Measurements from ENCODE around the gene H2BW2. TPM values are rescaled to one million over a fixed set of nuclear protein-coding genes. Genes with fewer than 3 reads are reported as not detected.

H2BW2 gene
- total RNA-seq, 4 donors from 2014 or later = not detected

DNA sequence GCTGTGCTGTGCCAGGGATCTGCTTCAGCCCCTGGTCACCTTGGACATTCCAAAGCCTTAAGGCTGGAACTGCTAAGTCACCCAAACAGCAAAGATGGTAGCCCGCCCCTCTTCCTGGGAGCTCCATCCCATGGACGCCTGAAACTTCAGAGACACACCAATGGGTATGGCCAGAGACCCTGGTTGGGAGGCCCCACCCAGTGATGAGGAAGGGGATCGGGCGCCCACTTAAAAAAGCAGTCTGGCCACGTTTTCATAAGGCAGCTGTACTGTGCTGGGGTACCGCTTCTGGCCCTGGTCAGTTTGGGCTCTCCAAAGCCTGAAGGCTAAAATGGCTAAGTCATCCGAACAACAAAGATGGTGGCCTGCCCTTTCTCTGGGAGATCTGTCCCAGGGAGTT is 45.7 kb downstream of the H2BW2 start:
- H3K36me3 ChIP-seq = no peaks in the 10 kb centered on the region
- no peaks in the 10 kb centered on the region for H3K9me3 ChIP-seq
- H3K27ac ChIP-seq (replicated peaks in 1 of 4) = no peak overlapping the region
- H3K27me3 ChIP-seq = no peaks in the 10 kb centered on the region
- intact Hi-C loops (cut with DNase I) = no loop called here
- no peaks in the 10 kb centered on the region for H3K4me1 ChIP-seq
- H3K4me3 ChIP-seq = no peak overlapping the region
- DNase-seq (ENCODE audit: extremely low spot score) = no peak
- 92% methylated on average over 6 of the region's 7 CpGs for WGBS
- TF ChIP-seq POLR2A (IDR thresholded peaks at IDR 0.05; ENCODE audit: low read depth) = no peak
- TF ChIP-seq CTCF (IDR thresholded peaks at IDR 0.05) = no peak
- no peak for TF ChIP-seq EP300 (IDR thresholded peaks at IDR 0.05)

DNA sequence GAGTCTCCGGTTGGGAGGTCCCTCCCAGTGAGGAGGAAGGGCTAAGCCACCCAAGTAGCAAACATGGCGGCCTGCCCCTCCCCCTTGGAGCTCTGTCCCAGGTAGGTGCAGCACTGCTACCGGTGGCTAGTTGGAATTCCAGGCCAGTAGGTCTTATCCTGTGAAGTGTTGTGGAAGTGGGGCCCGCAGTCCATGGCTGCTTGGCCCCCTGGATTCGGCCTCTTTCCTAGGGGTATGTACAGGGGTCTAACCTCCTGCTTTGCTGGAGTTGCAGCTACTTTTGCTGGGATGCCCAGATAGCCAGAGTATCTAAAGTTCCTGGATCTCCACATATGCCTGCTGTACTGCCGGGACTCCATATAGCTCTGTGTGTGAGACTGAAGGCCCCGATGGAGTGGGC is 46.2 kb downstream of the H2BW2 start:
- no peak overlapping the region for H3K27ac ChIP-seq (replicated peaks in 1 of 4)
- no peaks in the 10 kb centered on the region for H3K27me3 ChIP-seq
- no peak for TF ChIP-seq POLR2A (IDR thresholded peaks at IDR 0.05; ENCODE audit: low read depth)
- no peak for TF ChIP-seq CTCF (IDR thresholded peaks at IDR 0.05)
- no peak for TF ChIP-seq POLR2AphosphoS5 (IDR thresholded peaks at IDR 0.05)
- TF ChIP-seq EP300 (IDR thresholded peaks at IDR 0.05) = no peak
- no peaks in the 10 kb centered on the region for H3K4me1 ChIP-seq
- intact Hi-C loops (cut with DNase I) = no loop called here
- 84% methylated on average over 6 of the region's 7 CpGs for WGBS
- H3K4me3 ChIP-seq = no peak overlapping the region
- no peaks in the 10 kb centered on the region for H3K36me3 ChIP-seq
- H3K9me3 ChIP-seq = no peaks in the 10 kb centered on the region
- DNase-seq (ENCODE audit: extremely low spot score) = no peak

Other genes with a start within 250 kb of the H2BW2 start
- gene RAB9B, start 207.7 kb upstream of the H2BW2 start, total RNA-seq = 10 to 100 TPM in 3 of 4 donors, 1 to 10 TPM in 1; 8.9 to 13.6 (median 11.1) TPM
- gene TMSB15B, start 77.3 kb upstream of the H2BW2 start, total RNA-seq = 10 to 100 TPM in 1 of 4 donors, 1 to 10 TPM in 3; 3.6 to 10.8 (median 5.1) TPM
- gene H2BW1, start 26.2 kb upstream of the H2BW2 start, total RNA-seq = not detected
- 1 to 10 TPM in 2 of 4 donors, under 1 TPM in 2; 0.83 to 2.1 (median 1.1) TPM for gene TMSB15C, start 36.3 kb downstream of the H2BW2 start, total RNA-seq
- 10 to 100 TPM in 1 of 4 donors, 1 to 10 TPM in 3; 1.5 to 12.3 (median 3.7) TPM for gene ZCCHC18, start 72.6 kb downstream of the H2BW2 start, total RNA-seq
- gene SLC25A53, start 117.1 kb downstream of the H2BW2 start, total RNA-seq = 10 to 100 TPM; 23.9 to 28.8 (median 24.8) TPM
- 10 to 100 TPM; 19.9 to 25.6 (median 21.0) TPM for gene FAM199X, start 126.5 kb downstream of the H2BW2 start, total RNA-seq
- not detected for gene ESX1, start 215.0 kb downstream of the H2BW2 start, total RNA-seq

Data from esophagus muscularis mucosa (tissue), 4 donors.